ENCODE data around the gene PDZRN4.

DNA sequence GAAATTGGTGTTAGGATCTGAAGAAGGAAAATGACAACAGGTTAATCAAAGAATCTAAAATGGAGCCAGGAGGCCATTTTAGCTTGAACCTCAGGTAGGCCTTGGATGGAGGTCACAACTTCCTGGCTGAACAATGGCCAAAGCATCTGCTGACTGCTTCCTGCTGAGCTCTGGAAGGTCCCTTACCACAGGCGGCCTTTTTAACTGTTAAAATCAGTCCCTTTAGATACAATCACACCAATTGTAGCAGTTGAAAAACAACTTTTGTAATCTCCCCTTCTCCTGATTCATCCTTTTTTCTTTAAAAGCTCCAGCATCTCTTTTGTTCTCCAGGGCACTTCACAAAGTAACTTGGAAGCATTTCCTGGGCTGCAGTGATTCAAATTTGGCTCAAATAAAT lies 388.8 kb downstream of the PDZRN4 start:
- TF ChIP-seq CEBPB (IDR thresholded peaks at IDR 0.05; ENCODE audit: low read depth, low read length), result no peak
- TF ChIP-seq, protein P1, sequence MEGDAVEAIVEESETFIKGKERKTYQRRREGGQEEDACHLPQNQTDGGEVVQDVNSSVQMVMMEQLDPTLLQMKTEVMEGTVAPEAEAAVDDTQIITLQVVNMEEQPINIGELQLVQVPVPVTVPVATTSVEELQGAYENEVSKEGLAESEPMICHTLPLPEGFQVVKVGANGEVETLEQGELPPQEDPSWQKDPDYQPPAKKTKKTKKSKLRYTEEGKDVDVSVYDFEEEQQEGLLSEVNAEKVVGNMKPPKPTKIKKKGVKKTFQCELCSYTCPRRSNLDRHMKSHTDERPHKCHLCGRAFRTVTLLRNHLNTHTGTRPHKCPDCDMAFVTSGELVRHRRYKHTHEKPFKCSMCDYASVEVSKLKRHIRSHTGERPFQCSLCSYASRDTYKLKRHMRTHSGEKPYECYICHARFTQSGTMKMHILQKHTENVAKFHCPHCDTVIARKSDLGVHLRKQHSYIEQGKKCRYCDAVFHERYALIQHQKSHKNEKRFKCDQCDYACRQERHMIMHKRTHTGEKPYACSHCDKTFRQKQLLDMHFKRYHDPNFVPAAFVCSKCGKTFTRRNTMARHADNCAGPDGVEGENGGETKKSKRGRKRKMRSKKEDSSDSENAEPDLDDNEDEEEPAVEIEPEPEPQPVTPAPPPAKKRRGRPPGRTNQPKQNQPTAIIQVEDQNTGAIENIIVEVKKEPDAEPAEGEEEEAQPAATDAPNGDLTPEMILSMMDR (conservative IDR thresholded peaks at IDR 0.05; ENCODE audit: low read depth, low read length), result no peak

All from IMR-90 (cell line).